Measurements from ENCODE around the gene TNS3.

- TF ChIP-seq, protein P1, sequence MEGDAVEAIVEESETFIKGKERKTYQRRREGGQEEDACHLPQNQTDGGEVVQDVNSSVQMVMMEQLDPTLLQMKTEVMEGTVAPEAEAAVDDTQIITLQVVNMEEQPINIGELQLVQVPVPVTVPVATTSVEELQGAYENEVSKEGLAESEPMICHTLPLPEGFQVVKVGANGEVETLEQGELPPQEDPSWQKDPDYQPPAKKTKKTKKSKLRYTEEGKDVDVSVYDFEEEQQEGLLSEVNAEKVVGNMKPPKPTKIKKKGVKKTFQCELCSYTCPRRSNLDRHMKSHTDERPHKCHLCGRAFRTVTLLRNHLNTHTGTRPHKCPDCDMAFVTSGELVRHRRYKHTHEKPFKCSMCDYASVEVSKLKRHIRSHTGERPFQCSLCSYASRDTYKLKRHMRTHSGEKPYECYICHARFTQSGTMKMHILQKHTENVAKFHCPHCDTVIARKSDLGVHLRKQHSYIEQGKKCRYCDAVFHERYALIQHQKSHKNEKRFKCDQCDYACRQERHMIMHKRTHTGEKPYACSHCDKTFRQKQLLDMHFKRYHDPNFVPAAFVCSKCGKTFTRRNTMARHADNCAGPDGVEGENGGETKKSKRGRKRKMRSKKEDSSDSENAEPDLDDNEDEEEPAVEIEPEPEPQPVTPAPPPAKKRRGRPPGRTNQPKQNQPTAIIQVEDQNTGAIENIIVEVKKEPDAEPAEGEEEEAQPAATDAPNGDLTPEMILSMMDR (IDR thresholded peaks at IDR 0.05; ENCODE audit: low read depth, low read length), result no peak
- TF ChIP-seq MYC (IDR thresholded peaks at IDR 0.05; ENCODE audit: low read depth, low read length), result no peak
Measured at GRCh38 chr7:47470567-47471357, 111.1 kb downstream of the TNS3 start.
